Left lung (tissue), 10 donors: ENCODE data around the gene ATAD5. TPM values are rescaled to one million over a fixed set of nuclear protein-coding genes. Genes with fewer than 3 reads are reported as not detected.

ENCODE experiments used
- ATAC-seq: fragments of 200-7000 bp; cut with Tn5 transposase; one replicate; pipeline ENCODE4 v1.9.1; 2020; ENCODE audit warnings: moderate library complexity
- DNase-seq, 4 donors: peaks; one replicate each; pipeline ENCODE4 v3.0.0-alpha.2; 2013 to 2020
- H3K27ac ChIP-seq, 2 donors: fragments of 200-600 bp; sonication (generic) in 1 of 2; one replicate each; pipeline versions ENCODE4 v1.5.0 to v1.8.0; 2020 to 2021
- H3K27me3 ChIP-seq, 2 donors: fragments of 200-600 bp; sonication (generic) in 1 of 2; one replicate each; pipeline versions ENCODE4 v1.5.0 to v1.8.0; 2020 to 2021
- H3K36me3 ChIP-seq, 2 donors: fragments of 200-600 bp; sonication (generic) in 1 of 2; one replicate each; pipeline versions ENCODE4 v1.5.0 to v1.8.0; 2020 to 2021
- H3K4me1 ChIP-seq, 2 donors: fragments of 200-600 bp; one replicate each; pipeline ENCODE4 v1.8.0; 2021
- H3K4me3 ChIP-seq, 2 donors: fragments of 200-600 bp; sonication (generic) in 1 of 2; one replicate each; pipeline versions ENCODE4 v1.5.0 to v1.8.0; 2020 to 2021; ENCODE audit warnings: mild to moderate bottlenecking in 1 of 2
- H3K9me3 ChIP-seq, 2 donors: fragments of 200-600 bp; sonication (generic) in 1 of 2; one replicate each; pipeline versions ENCODE4 v1.5.0 to v1.8.0; 2020 to 2021
- CTCF ChIP-seq, 2 donors: fragments of 200-600 bp; sonication (generic) in 1 of 2; IDR thresholded peaks; one replicate each; pipeline versions ENCODE4 v1.5.0 to v1.8.0; 2021; ENCODE audit warnings: antibody characterized with exemption in 2 of 2
- intact Hi-C, 2 donors: fragments of 100-400 bp; cut with DNase I; formaldehyde crosslinking; loops; one replicate each; pipeline versions ENCODE4 v1.11.2 to v1.14.2; 2022
- polyA plus RNA-seq, 6 donors: library from polyadenylated mRNA; unstranded; fragments of 120-200 nt; gene quantifications; one replicate each; pipeline ENCODE4 v1.2.1, GENCODE V29; 2013; ENCODE audit not compliant: insufficient read length in 6 of 6
- total RNA-seq, 2 donors: library from RNA; stranded (reverse); fragmentation: NEBNext Ultra II Directional; extraction: Animal tissue kit (Norgen Biotek cat#: 25700); gene quantifications; one replicate each; pipeline ENCODE4 v1.2.1, GENCODE V29; 2021
- donor health status: DM: no; HTN: yes; CAD: no.
- donor health status: DM: no; HTN: no; CAD: no.

The ATAD5 gene
- total and polyA plus RNA-seq, 8 donors: 2.6 to 10.6 (median 8.6) TPM

GRCh38 chr17:30913955-30914354 is 82.2 kb downstream of the ATAD5 start:
- Histone ChIP-seq H3K4me1 (no peaks in the 10 kb centered on the region), H3K9me3 (no peaks in the 10 kb centered on the region), H3K4me3 (no peak overlapping the region), H3K27ac (no peak overlapping the region), H3K36me3 (no peaks in the 10 kb centered on the region), H3K27me3 (no peaks in the 10 kb centered on the region)
- TF ChIP-seq CTCF (IDR thresholded peaks at IDR 0.05): no peak
- no peak for DNase-seq
- ATAC-seq: no peak
- intact Hi-C loops: no loop called here

GRCh38 chr17:30915833-30916611 is 84.3 kb downstream of the ATAD5 start:
- intact Hi-C loops: no loop called here
- Histone ChIP-seq H3K36me3 (no peaks in the 10 kb centered on the region), H3K27me3 (peaks cover 0 to 3% of the 10 kb centered on the region in 2 donors), H3K9me3 (no peaks in the 10 kb centered on the region), H3K27ac (no peak overlapping the region), H3K4me3 (no peak overlapping the region), H3K4me1 (peaks cover 0 to 2% of the 10 kb centered on the region in 2 donors)
- TF ChIP-seq CTCF (IDR thresholded peaks at IDR 0.05): no peak
- DNase-seq (no peak), ATAC-seq (no peak)

GRCh38 chr17:30917050-30917449 is 85.3 kb downstream of the ATAD5 start:
- peaks cover 0 to 12% of the 10 kb centered on the region in 2 donors for H3K4me1 ChIP-seq
- intact Hi-C loops: no loop called here
- no peaks in the 10 kb centered on the region for H3K9me3 ChIP-seq
- H3K4me3 ChIP-seq: no peak overlapping the region
- peaks cover 0 to 13% of the 10 kb centered on the region in 2 donors for H3K27me3 ChIP-seq
- ATAC-seq: no peak
- H3K27ac ChIP-seq: no peak overlapping the region
- TF ChIP-seq CTCF (IDR thresholded peaks at IDR 0.05): no peak
- H3K36me3 ChIP-seq: no peaks in the 10 kb centered on the region
- DNase-seq: no peak

- Histone ChIP-seq H3K27me3 (peaks cover 11 to 42% of the 10 kb centered on the region in 2 donors), H3K27ac (no peak overlapping the region)
- DNase-seq: no peak
Measured at GRCh38 chr17:30920282-30920681, 88.5 kb downstream of the ATAD5 start.

More at GRCh38 chr17:30920282-30920681, 88.5 kb downstream of the ATAD5 start:
- no peak for TF ChIP-seq CTCF (IDR thresholded peaks at IDR 0.05)
- H3K4me3 ChIP-seq: no peak overlapping the region
- ATAC-seq: no peak
- H3K4me1 ChIP-seq: peaks cover 0 to 23% of the 10 kb centered on the region in 2 donors
- peaks cover 0 to 15% of the 10 kb centered on the region in 2 donors for H3K36me3 ChIP-seq
- intact Hi-C loops: no loop called here
- no peaks in the 10 kb centered on the region for H3K9me3 ChIP-seq
